ENCODE measurements around the gene AMOT.

Gene AMOT

DNA sequence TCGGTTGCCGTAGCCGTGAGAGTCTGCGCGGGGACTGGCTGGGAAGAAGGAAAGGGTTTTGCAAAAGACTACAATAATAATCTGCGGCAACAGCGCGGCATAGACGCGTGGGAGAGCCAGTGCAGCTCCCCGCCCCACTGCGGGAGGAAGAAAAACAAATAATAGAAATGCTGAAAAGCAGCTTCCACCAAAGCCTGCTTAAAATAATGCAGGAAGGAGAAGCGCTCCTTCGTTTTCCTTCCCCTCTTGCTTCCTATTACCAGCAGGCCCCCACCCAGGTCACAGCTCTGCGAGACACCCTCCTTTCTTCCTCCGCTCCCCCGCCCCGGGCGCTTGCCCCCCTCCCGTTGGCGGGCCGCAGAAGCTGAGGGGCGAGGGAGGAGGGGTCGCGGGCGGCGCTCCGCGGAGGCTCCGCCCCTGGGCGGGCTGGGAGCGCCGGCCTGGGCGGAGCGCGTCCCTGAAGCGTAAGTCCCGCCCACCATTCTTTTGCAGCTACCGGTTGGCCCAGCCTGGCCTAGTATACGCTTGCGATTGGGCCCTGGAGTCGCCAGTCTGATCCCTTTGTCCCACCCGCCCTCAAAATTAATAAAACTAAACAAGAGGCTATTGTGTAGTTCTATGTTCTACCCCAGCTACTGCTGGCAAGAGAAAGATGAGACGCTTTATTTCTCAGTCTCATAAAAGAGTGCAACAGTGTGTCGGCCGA, 636 bp upstream of the AMOT start:
- DNase-seq (ENCODE audit: low read depth, low spot score) = peak; percentile 36

DNA sequence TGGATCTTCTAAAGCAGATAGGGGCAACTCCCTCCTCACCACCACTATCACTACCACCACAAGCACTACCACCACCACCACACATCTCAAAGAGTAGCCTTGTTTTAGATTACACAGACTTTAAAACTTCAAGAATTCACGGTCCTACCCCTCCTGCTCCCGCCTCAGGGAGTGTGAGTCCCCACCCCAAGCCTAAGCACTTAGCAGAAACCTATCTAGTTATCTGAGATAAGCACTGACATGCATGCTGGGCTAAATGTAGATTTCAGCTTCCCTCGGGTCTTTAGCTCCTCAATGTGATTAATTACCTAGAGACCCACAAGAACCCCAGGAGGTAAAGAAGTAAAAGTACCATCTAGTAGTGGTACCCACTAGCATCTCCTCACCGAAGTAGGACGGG, 775 bp downstream of the AMOT start:
- DNase-seq (ENCODE audit: low read depth, low spot score) = no peak

DNA sequence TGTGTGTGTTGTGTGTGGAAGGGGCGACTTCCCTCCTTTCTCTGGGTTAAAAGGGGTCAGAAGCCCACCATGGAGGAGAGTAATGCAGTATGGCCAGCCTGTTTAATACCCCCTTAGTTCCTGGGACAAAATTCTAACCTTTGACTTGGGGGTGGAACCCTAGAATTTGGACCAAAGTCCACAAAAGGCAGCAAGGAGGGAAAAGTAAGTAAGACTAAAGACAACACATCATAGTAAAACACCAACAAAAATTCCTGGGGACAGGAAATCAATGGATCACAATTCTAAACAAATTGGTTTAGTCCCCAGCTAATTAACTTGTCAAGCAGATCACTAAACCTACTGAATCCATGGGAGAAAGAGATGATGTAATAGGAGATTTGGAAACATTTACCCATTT, 3.1 kb downstream of the AMOT start:
- DNase-seq (ENCODE audit: low read depth, low spot score) = no peak

DNA sequence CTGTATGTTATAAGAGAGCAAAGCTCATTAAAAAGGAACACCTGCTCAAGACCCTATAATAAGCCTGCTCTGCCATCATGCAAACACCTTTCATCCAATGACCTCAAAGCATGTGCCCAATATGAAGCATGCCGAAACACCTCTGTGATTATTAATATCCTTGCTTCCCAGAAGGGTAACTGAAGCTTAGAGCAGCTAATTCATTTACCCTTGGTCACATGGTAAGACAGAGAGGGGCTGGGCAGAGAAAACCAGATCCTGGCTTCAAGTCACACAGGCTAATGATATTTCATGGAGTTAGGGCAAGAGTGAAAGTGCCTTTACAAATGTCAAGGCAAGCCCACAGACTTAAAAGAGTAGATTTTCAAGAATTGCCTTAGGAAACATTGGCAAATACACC, 5.6 kb downstream of the AMOT start:
- no peak for DNase-seq (ENCODE audit: low read depth, low spot score)

DNA sequence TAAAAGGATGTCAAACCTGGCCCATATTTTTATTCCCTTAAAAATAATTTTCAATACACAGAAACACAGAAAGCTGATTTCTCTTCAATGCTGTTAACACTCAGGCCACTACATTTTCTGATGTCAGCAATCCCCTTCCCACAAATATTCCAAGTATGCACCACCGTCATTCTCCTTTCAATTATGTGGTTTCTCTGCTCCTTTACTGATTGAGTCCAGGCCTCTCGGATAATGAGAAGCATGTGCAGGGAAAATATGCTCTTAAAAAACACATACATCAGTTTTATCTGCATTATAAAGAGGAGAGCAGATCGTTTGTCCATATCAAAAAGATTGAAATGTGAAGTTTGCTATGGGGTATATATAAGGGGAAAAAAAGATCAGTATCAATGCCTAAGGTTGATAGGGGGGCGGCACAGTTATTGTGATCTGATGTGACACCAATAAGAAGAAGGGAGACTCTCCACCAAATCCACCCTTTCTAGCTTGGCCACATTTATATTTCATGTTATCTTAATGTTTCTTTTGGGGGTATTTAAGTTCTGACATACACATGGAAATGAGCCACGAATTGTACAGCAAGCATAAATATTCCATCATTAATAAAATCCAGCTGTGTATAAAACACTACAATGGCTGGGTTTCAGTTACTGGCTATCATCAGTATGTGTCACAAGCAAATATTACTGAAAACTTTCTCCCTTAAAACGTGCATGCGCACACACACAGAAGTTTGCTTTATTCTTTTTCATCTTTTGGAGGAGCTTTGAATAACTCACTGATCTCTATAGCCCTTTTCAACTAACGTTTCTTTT, 6.4 kb downstream of the AMOT start:
- no peak for DNase-seq (ENCODE audit: low read depth, low spot score)

DNA sequence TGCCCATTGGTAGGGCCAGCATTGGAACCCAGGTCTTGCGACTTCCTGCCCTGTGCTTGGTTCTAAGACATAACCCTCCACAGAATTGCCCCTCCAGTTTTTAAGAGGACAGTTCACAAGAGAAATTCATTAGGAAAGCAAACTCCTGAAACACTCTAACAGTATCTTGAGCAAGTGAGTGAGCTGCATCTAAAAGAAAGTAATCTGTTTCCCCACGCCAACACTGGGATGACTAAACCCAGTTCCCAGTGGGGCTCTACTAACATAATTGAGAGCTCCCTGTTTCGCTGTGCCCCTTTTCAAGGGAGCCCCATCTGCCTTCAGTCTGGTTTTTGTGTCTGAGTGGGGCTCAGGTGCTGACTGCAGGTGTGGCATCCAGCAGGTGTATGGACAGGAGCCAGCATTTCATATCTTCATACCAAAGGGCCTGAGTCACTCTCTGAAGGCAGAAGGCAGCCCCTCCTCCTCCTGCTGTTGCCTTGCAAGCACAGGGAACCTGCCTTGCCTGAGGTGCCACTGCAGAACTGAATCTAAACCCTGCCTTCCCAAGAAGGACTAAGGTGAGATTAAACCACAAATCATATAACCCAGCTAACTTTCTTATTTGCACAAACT, 8.0 kb downstream of the AMOT start:
- no peak for DNase-seq (ENCODE audit: low read depth, low spot score)

DNA sequence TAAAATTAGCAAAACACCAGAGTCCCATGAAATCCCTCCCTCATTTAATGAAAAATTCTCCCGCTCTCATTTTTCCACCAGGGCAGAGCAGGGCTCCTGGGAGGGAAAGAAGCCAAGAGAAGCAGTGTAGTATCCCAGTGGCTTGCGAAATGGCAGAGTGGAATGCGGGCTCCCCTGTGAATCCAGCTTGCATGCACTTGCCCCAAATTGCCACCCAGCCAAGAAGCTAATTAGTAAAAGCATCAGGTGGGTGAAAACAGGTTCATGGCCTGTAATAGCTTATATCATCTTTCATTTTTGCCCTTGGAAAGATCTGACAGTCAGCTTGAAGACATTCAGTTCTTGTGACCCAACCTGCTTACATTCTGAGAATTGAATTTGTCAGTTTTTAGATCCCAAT, 10.1 kb downstream of the AMOT start:
- no peak for DNase-seq (ENCODE audit: low read depth, low spot score)

DNA sequence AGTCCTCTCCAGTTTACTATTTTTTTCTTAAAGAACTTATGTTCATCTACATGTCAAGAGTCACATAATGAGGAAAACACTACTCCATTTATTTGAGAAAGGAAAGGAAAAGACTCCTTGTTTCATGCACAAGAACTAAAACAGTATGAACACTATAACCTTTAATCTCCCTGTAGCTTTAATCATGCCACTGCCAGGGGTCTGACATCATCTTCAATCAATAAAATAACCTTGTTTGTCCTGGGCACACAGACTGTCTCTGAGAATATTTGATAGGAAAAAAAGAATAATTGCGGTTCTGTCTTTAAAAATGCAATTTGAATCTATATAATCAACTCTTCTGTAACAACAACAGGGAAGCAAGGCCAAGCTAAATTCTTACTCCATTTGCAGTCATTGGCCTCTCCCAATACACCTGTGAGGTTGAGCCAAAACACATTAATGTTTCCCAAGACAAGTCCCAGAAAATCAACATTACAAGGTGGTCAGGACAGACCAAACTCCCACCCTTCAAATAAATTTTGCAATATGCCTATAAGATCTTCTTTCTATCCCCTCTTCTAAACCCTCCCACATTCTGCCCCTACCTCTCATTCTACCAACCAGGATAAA, 13.2 kb downstream of the AMOT start:
- no peak for DNase-seq (ENCODE audit: low read depth, low spot score)

DNA sequence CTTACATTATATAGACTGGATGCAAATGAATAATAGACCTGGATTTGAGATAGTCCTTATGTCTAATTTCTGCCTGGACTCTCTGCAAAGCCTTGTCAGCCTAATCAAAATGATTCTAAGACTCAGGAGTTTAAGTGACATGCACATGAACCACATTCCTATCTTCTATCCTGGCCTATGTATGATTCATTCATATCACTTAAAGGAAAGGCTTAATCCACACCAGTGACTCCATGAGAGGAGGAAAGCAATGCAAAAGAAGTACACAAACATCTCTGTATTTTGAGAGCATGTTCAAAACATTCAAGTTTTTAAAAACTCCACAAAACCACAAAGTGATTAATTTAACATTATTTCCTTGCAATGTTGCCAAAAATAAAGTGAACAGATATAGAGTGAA, 14.6 kb downstream of the AMOT start:
- DNase-seq (ENCODE audit: low read depth, low spot score) = no peak

DNA sequence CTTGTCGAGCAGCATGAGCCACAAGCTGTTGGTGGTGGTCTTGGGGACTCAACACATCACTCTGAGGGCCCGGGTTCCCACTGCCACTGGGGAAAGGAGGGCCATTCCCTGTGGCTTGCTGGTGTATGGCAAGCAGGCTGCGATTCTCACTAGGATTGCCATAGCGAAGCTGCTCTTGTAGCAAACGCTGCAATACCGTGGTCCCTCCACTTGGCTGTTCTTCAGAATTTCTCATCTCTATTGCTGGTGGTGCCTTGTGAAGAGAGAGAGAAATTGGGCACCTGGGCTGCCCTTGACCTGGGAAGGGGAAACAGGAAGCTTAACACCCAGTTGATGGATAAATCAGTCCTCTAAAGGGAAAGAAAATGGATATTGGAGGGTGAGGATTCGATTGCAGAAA, 17.7 kb downstream of the AMOT start:
- no peak for DNase-seq (ENCODE audit: low read depth, low spot score)

DNA sequence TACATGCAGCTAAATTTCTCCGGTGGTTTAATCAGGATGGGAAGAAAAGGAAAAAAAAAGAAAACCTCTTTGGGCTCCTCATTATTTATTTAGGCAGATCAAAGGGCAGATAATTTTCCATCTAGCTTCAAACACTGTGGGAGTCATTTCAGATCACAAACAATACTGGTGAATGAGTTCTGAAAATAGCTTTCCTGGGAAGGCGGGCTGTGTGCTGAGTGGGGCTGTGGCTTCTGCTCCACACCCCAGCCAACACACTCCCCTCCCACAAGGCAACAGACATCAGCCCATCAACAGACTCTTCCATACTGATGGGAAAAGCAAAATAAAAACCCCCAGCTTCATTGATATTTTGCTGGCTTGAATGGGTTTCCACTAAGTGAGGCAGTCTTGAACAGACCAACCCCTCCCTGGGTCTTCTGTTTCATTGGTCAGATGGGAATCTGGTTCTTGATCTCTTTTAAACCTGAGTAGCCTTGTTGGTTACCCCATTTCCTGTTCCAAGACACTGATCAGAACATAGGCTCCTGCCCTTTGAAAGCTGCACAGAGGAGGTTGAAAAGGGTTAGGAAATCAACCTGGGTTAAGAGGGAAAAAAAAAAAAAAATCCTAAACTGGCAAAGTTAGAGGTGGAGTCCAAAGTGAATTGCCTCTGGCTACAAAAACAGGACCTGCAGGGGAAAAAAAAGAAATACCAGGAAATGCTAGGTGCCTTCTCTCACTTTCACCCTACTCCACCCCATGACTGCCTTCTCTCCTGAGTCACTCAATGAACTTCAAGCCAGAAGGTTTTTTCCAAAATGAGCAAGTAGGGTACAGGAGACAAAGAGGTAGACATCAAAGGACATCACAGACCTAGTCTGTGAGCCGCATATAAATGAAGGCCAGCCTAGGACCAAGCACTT, 20.0 kb downstream of the AMOT start:
- no peak for DNase-seq (ENCODE audit: low read depth, low spot score)

DNA sequence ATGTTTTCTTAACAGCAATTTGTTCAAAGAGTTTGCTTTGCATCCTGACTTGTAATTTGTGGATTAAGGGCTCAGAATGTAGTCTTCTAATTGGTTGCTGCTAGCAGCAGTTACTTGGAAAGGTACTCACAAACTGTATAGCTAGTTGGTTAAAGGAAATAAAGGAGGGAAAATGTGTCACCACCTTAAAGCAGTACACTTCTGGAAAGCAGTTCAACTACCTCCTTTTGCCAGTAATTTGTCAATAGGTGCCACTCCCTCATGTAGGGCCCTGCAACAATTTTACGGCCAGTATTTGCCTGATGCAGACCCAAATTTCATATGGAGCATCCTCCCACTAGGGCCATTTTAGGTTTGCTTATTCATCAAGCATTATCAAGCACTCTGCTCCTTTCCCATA, 20.8 kb downstream of the AMOT start:
- no peak for DNase-seq (ENCODE audit: low read depth, low spot score)

DNA sequence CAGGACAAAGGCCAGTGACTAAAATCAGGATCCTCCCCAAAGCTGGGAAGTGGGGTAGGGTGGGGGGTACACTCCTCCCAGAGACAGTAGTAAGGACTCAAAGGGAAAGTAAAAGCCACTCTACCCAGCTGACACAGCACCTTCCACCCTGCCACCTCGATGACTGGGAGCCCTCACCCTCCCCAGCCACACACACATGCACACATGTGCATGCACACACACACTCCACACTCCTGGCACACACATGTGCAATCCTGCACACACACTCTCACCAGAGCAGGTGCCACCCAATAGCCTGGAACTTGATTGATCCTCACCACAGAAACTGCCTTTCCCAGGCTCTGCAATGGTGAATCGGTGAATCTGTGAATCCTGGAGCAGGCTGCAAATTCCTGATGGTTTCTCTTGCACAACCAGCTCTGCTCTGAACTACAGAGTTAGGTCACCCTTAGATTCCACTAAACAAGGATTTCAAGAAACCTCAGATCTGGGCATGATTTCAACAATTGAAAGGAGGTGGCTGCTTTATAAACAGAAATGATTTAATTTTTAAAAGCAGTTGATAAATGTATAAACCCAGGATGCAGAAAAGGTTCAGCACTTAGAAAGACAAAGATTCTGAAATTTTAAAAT, 21.5 kb downstream of the AMOT start:
- no peak for DNase-seq (ENCODE audit: low read depth, low spot score)

DNA sequence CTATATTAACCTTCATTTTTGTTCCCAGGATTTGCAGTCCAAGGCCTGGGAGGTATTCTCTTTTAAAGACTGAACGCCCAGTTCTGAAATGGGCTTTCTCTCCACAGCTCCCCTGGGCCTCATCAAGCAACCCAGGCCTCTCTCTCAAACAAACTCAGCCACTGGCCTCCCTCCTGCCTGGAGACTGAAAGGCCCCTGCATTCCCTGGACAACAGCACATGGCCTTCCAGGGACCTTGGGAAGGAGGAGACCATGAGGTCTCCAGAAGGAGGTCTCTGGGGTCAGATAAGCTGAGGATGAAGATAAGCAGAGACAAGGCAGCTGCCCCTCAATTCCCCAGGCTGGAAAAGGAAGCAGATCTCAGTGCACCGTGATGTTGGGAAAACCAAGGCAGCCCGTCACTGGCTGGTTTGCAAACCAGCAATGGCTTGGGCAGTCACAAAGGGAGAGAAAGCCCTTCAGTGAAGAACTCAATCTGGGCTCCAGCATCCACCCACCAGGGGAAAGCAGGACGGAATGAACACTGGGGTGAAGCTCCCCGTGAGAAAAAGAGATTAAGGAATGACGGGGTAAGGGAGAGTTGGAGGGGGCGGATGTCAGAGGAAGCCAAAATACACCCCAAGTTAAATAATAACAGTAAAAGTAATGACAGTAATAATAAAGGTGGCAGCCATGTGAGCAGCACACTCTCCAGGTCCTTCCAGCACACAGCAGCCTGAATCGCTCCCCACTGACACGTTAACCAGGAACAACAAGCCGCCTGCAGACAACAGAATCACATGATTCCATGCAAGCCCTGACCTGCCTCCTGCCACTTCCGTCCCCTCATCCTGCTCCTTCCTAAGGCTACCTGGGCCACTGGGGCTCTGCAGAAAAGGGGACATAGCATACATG, 22.3 kb downstream of the AMOT start:
- DNase-seq (ENCODE audit: low read depth, low spot score) = no peak

DNA sequence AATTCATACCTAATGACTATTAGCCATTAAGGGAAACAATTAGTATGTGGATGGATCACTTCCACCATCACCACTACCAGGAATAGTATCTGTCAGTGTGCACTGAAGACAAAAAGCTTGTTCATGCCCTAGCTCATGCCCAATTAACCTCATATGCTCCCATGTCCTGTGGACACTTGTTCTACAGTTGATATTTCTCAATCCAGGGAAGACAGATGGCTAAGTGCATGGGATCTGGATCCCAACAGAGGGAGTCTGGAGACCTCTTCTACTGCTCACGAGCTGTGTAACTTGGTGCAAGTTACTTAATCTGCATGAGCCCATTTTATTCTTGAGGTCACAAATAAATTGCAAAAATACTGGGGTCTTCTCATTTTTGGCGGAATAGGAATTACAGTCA, 23.7 kb downstream of the AMOT start:
- no peak for DNase-seq (ENCODE audit: low read depth, low spot score)

DNA sequence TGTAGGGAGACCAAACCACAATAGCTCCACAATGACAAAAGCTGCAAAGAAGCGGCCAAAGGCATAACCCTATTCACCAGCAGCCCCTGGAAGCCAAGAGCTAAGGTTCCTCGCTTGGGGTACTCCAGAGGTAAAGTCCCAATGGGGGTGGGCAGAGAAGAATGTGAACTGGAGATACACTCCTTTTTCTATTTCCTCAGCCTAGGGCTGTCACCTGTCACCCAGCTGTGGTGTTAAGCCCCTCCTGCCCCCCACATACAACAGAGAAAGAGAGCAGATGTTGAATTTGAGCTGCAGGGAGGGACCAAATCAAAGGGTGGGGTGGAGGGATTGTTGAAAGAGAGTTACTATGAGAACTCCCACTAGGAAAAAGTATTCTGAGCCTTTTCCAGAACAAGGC, 26.1 kb downstream of the AMOT start:
- no peak for DNase-seq (ENCODE audit: low read depth, low spot score)

DNA sequence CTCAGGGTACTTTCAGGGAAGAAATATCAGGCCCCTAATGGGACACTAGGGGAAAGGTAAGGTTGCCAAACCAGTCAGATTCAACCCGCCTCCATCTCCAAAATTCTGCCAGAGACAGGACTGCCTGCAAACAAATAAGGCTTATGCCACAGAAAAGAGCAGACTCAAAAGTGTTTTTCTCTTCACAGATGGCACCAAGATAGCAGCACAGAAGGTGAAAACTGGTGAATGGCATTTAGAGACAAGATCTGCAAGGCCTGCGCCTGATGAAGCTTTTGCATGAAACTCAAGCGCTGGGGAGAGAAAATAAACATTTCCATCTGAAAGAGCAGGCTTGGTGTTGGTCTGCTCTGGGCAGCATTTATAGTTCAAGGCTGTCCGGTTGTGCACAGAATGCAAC, 27.9 kb downstream of the AMOT start:
- no peak for DNase-seq (ENCODE audit: low read depth, low spot score)

DNA sequence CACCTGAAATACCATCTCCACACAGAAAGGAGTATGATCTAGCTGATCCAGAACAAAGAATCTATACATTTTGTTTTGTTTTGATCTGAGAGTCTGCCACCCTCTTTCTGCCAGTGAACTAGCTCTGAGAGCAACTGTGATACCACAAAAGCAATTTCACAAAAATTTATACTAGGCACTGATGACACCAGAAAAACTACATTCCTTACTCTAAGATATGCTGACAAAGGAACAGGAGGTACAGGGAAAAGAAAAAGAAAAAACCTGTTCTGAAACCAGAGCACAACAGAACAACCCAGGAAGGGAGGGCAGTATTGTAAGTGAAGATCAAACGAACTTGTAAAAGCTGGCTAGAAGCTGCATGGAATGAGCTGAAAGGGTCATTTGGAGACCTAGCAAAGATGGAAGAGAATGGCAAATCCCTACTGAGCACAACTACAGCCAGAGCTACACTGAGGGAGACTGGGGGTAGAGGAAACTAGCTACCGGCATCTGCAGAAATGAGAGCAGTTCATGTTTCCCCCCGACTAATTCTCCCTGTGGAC, 31.9 kb downstream of the AMOT start:
- no peak for DNase-seq (ENCODE audit: low read depth, low spot score)

DNA sequence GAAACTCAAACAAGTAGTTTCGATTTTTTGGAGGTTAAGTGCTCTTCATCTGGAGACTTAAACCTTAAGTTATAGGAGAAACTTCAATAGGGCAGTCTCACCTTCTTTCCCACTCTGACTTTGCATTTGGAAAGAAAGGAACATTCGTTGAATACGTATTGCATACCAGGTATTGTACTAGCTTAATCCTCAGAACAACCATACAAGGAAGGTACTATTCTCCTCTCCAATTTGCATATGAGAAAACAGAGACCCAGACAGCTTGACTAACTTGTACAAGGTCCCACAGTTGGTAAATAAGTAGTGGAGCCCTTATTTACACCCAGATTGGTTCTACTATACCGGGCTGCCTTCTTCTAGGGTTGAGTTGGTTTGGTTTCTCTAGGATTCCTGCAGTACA, 32.6 kb downstream of the AMOT start:
- DNase-seq (ENCODE audit: low read depth, low spot score) = no peak

DNA sequence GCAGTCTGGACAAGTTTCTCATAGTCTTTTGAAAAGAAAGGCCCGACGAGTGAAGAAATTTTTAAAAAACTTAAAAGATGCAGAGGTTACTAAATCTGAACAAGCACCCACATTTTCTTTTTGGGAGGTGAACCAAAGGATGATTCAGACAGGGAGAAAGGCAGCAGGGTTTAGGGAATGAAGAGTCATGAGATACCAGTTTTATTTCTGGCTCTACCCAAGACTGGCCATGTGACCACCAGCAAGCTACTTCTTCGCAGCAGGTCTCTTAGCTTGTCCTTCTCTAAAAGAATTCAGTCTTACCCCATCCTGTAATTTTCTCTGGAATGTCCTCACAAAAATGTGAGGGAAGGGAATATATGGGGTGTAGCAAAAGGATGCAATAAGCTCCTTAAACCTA, 37.6 kb downstream of the AMOT start:
- DNase-seq (ENCODE audit: low read depth, low spot score) = no peak
